GM12892 (cell line): Measurements from ENCODE around the gene FAM114A1.

Source experiments
- POLR2A ChIP-seq: IDR thresholded peaks from 2 replicates; pipeline ENCODE4 v1.6.1; 2011; ENCODE audit warnings: low read depth, low read length, control low read depth
- POLR2AphosphoS5 ChIP-seq: IDR thresholded peaks from 2 replicates; pipeline ENCODE4 v1.6.1; 2011; ENCODE audit warnings: low read depth, low read length, control low read depth

GRCh38 chr4:38943343-38943742 is 75.7 kb downstream of the FAM114A1 start:
- no peak for TF ChIP-seq POLR2A
- no peak for TF ChIP-seq POLR2AphosphoS5
